Neural progenitor cell (in vitro differentiated cells): ENCODE results near the gene PAGE4.
A peak's percentile ranks its signal among the peaks of the same experiment; 100 is the strongest.

Source experiments
- CTCF ChIP-seq: fragments of 200-600 bp; sonication (generic); IDR thresholded peaks from 2 replicates; pipeline ENCODE4 v1.5.1; 2017; ENCODE audit warnings: antibody characterized with exemption, mild to moderate bottlenecking
- EZH2 ChIP-seq: fragments of 200-600 bp; sonication (generic); IDR thresholded peaks from 2 replicates; pipeline ENCODE4 v1.6.1; 2017; ENCODE audit warnings: antibody characterized with exemption, mild to moderate bottlenecking, moderate library complexity
- EZH2phosphoT487 ChIP-seq: fragments of 200-600 bp; sonication (generic); IDR thresholded peaks from 2 replicates; pipeline ENCODE4 v1.6.1; 2017; ENCODE audit warnings: antibody characterized with exemption

GRCh38 chrX:49840679-49841078 is 11.6 kb downstream of the PAGE4 start:
- no peak for TF ChIP-seq EZH2
- TF ChIP-seq CTCF: peak; percentile 57
- no peak for TF ChIP-seq EZH2phosphoT487
